ENCODE results near the gene PPP3R1.
"Not testable (repeated sequence)": the region's sequence is repeated elsewhere in the genome, so short reads cannot be mapped to it uniquely, and the experiment has no call there.

PPP3R1 gene

GRCh38 chr2:68185541-68186164, 66.7 kb downstream of the PPP3R1 start:
- TF ChIP-seq CTCF (IDR thresholded peaks at IDR 0.05), result peak; percentile 64
- Mint-ChIP-seq H3K4me3 (no peak overlapping the region), H3K9me3 (no peaks in the 10 kb centered on the region)

GRCh38 chr2:68182902-68183301, 69.4 kb downstream of the PPP3R1 start:
- Mint-ChIP-seq H3K4me1 (peaks cover 5% of the 10 kb centered on the region), H3K27me3 (ENCODE audit: low read depth, poor library complexity) (no peaks in the 10 kb centered on the region), H3K9me3 (no peaks in the 10 kb centered on the region), H3K27ac (peak overlapping the region; percentile 17), H3K4me3 (no peak overlapping the region), H3K36me3 (ENCODE audit: low read depth) (peaks cover 40% of the 10 kb centered on the region)
- no peak for TF ChIP-seq CTCF (IDR thresholded peaks at IDR 0.05)
- DNase-seq, result no peak

More at GRCh38 chr2:68185541-68186164, 66.7 kb downstream of the PPP3R1 start:
- Mint-ChIP-seq H3K36me3 (ENCODE audit: low read depth) (peaks cover 40% of the 10 kb centered on the region), H3K4me1 (peaks cover 14% of the 10 kb centered on the region), H3K27me3 (ENCODE audit: low read depth, poor library complexity) (no peaks in the 10 kb centered on the region), H3K27ac (no peak overlapping the region)
- peak; percentile 69 for DNase-seq

GRCh38 chr2:68178954-68179627, 73.2 kb downstream of the PPP3R1 start:
- Mint-ChIP-seq H3K36me3 (ENCODE audit: low read depth) (peaks cover 28% of the 10 kb centered on the region), H3K9me3 (no peaks in the 10 kb centered on the region), H3K4me3 (no peak overlapping the region), H3K27ac (peak overlapping the region; percentile 51), H3K27me3 (ENCODE audit: low read depth, poor library complexity) (no peaks in the 10 kb centered on the region), H3K4me1 (peaks cover 5% of the 10 kb centered on the region)
- TF ChIP-seq CTCF (IDR thresholded peaks at IDR 0.05), result no peak
- DNase-seq, result no peak

GRCh38 chr2:68178432-68178831, 73.9 kb downstream of the PPP3R1 start:
- TF ChIP-seq CTCF (IDR thresholded peaks at IDR 0.05), result no peak
- peaks cover 5% of the 10 kb centered on the region for H3K4me1 Mint-ChIP-seq
- no peaks in the 10 kb centered on the region for H3K27me3 Mint-ChIP-seq (ENCODE audit: low read depth, poor library complexity)
- H3K36me3 Mint-ChIP-seq (ENCODE audit: low read depth), result peaks cover 33% of the 10 kb centered on the region
- H3K9me3 Mint-ChIP-seq, result no peaks in the 10 kb centered on the region
- DNase-seq, result no peak
- H3K27ac Mint-ChIP-seq, result no peak overlapping the region
- no peak overlapping the region for H3K4me3 Mint-ChIP-seq

- H3K27me3 Mint-ChIP-seq (ENCODE audit: low read depth, poor library complexity), result no peaks in the 10 kb centered on the region
- no peaks in the 10 kb centered on the region for H3K4me1 Mint-ChIP-seq
- H3K36me3 Mint-ChIP-seq (ENCODE audit: low read depth), result peaks cover 30% of the 10 kb centered on the region
- DNase-seq, result no peak
- no peak for TF ChIP-seq CTCF (IDR thresholded peaks at IDR 0.05)
- H3K4me3 Mint-ChIP-seq, result no peak overlapping the region
- H3K9me3 Mint-ChIP-seq, result no peaks in the 10 kb centered on the region
- no peak overlapping the region for H3K27ac Mint-ChIP-seq
Measured at GRCh38 chr2:68177541-68177940, 74.8 kb downstream of the PPP3R1 start.

GRCh38 chr2:68176657-68177056, 75.7 kb downstream of the PPP3R1 start:
- Mint-ChIP-seq H3K9me3 (no peaks in the 10 kb centered on the region), H3K4me3 (no peak overlapping the region), H3K36me3 (ENCODE audit: low read depth) (peaks cover 22% of the 10 kb centered on the region), H3K4me1 (no peaks in the 10 kb centered on the region), H3K27ac (peak overlapping the region; percentile 19), H3K27me3 (ENCODE audit: low read depth, poor library complexity) (no peaks in the 10 kb centered on the region)
- no peak for DNase-seq
- TF ChIP-seq CTCF (IDR thresholded peaks at IDR 0.05), result no peak

GRCh38 chr2:68175210-68175609, 77.1 kb downstream of the PPP3R1 start:
- DNase-seq; H3K4me3 Mint-ChIP-seq; H3K9me3 Mint-ChIP-seq; H3K27me3 Mint-ChIP-seq (ENCODE audit: low read depth, poor library complexity); H3K4me1 Mint-ChIP-seq; H3K27ac Mint-ChIP-seq: not testable (repeated sequence)
- H3K36me3 Mint-ChIP-seq (ENCODE audit: low read depth), result peaks cover 18% of the 10 kb centered on the region

All from nephron progenitor cell (in vitro differentiated cells).